T-helper 17 cell (primary cell): ENCODE data around the gene PHC2. TPM values are rescaled to one million over a fixed set of nuclear protein-coding genes. Genes with fewer than 3 reads are reported as not detected.
A peak's percentile ranks its signal among the peaks of the same experiment; 100 is the strongest.

Experiments
- ATAC-seq: fragments of 150-1000 bp; cut with Tn5 transposase; 2 replicates; pipeline ENCODE4 v1.10.0; 2021; ENCODE audit warnings: mild to moderate bottlenecking, moderate library complexity
- DNase-seq, 3 donors: peaks; one replicate each; pipeline versions ENCODE4 v3.0.0 to v3.0.0-alpha.2; 2020 to 2021
- H3K9me3 ChIP-seq: one replicate; pipeline ENCODE4 v1.7.0; 2013; ENCODE audit warnings: low read length, mild to moderate bottlenecking; ENCODE audit not compliant: control insufficient read depth, poor library complexity, severe bottlenecking
- H3K27ac Mint-ChIP-seq: one replicate; pipeline ENCODE4 v1.8.0; 2022; ENCODE audit warnings: mild to moderate bottlenecking, moderate library complexity, mixed read lengths
- H3K27me3 Mint-ChIP-seq: one replicate; pipeline ENCODE4 v1.8.0; 2022; ENCODE audit warnings: mixed read lengths
- H3K36me3 Mint-ChIP-seq: one replicate; pipeline ENCODE4 v1.8.0; 2022; ENCODE audit warnings: low read depth, mixed read lengths
- H3K4me1 Mint-ChIP-seq: one replicate; pipeline ENCODE4 v1.8.0; 2022; ENCODE audit warnings: mild to moderate bottlenecking, mixed read lengths
- H3K4me3 Mint-ChIP-seq: one replicate; pipeline ENCODE4 v1.8.0; 2022; ENCODE audit warnings: mild to moderate bottlenecking, moderate library complexity, mixed read lengths
- total RNA-seq, 4 donors: library from RNA in 2 of 4; stranded (reverse) in 2 of 4; gene quantifications; one replicate each; pipeline ENCODE4 v1.2.3 and lab custom pipeline; 2022 to 2026

The PHC2 gene
- total RNA-seq, 2 donors from 2014 or later, result 33.0 to 37.0 TPM

DNA sequence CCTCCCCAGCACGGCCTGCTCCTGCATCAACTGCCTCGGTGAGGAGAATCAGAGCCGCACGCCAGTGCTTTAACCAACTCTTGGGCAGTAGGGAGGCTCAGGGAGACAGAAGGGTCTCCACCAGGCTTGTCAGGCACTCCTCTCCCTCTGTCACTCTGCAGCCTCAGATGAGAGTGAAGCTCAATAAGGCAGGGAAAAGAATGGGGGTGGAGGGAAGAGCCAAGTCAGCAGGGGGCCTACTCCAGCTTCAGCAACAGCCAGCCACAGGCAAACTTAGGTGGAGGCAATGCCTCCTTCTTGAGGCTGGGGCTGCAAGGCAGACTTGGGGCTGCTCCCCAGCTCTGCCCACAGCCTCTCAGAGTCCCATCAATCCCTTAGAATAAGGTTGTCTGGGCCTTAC, 58.2 kb downstream of the PHC2 start:
- H3K36me3 Mint-ChIP-seq, result no peaks in the 10 kb centered on the region
- H3K27ac Mint-ChIP-seq, result no peak overlapping the region
- no peaks in the 10 kb centered on the region for H3K9me3 ChIP-seq
- no peak overlapping the region for H3K4me3 Mint-ChIP-seq
- DNase-seq, result no peak
- ATAC-seq, result no peak
- H3K27me3 Mint-ChIP-seq, result peaks cover 5% of the 10 kb centered on the region
- peaks cover 12% of the 10 kb centered on the region for H3K4me1 Mint-ChIP-seq

DNA sequence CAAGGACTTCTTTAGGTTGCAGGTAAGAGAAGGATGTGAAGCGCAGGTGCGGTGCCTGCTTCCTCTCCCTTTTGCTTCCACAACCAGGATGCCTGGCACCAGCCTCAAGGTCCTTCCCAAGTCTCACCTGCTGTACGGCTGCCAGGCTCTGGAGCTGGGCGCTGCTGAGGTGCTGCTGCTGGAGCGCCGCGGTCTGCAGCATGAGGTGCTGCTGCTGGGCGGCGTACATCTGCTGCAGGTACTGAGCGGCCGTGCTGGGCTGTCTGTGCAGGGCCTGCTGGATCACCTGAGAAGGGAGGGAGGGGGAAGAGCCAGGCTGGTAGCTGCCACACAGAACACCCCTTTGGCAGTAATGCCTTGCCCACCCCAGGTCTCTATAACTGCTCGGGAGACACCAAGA, 58.7 kb downstream of the PHC2 start:
- Mint-ChIP-seq H3K4me1 (peaks cover 11% of the 10 kb centered on the region), H3K4me3 (no peak overlapping the region), H3K27me3 (peaks cover 5% of the 10 kb centered on the region), H3K27ac (no peak overlapping the region), H3K36me3 (no peaks in the 10 kb centered on the region)
- no peaks in the 10 kb centered on the region for H3K9me3 ChIP-seq
- ATAC-seq, result no peak
- DNase-seq, result no peak

GRCh38 chr1:33371334-33371733, 59.6 kb downstream of the PHC2 start:
- H3K27ac Mint-ChIP-seq, result no peak overlapping the region
- ATAC-seq (no peak), DNase-seq (no peak)
- H3K27me3 Mint-ChIP-seq, result peaks cover 5% of the 10 kb centered on the region
- no peaks in the 10 kb centered on the region for H3K36me3 Mint-ChIP-seq
- H3K4me1 Mint-ChIP-seq, result peaks cover 7% of the 10 kb centered on the region
- H3K4me3 Mint-ChIP-seq, result no peak overlapping the region
- H3K9me3 ChIP-seq, result no peaks in the 10 kb centered on the region

DNA sequence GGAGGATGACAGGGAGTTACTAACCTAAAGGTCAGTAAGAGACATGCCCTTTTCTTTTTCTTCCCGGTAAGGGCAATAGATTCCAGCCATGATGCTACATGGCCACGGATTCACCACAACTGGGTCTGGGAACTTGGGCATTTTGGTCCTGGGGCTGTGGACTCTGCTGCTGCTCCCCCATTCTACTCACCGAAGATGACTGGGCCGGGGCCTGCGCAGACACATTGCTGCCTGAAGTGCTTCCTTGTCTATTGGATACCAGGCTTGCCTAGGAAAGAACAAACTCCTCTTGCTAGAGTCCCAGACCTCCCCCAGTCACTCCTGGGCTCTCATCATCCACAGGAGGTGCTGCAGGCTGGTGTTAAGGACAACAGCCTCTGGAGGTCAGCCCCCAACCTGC, 60.1 kb downstream of the PHC2 start:
- peaks cover 5% of the 10 kb centered on the region for H3K27me3 Mint-ChIP-seq
- no peak overlapping the region for H3K4me3 Mint-ChIP-seq
- H3K27ac Mint-ChIP-seq, result no peak overlapping the region
- no peaks in the 10 kb centered on the region for H3K36me3 Mint-ChIP-seq
- H3K4me1 Mint-ChIP-seq, result peaks cover 5% of the 10 kb centered on the region
- DNase-seq (no peak), ATAC-seq (no peak)
- H3K9me3 ChIP-seq, result no peaks in the 10 kb centered on the region

- H3K27ac Mint-ChIP-seq, result no peak overlapping the region
- peaks cover 5% of the 10 kb centered on the region for H3K27me3 Mint-ChIP-seq
- DNase-seq (no peak), ATAC-seq (no peak)
- no peaks in the 10 kb centered on the region for H3K9me3 ChIP-seq
- H3K4me3 Mint-ChIP-seq, result no peak overlapping the region
- H3K4me1 Mint-ChIP-seq, result peaks cover 5% of the 10 kb centered on the region
- H3K36me3 Mint-ChIP-seq, result no peaks in the 10 kb centered on the region
These were observed 60.6 kb downstream of the PHC2 start for GRCh38 chr1:33370301-33370700.

DNA sequence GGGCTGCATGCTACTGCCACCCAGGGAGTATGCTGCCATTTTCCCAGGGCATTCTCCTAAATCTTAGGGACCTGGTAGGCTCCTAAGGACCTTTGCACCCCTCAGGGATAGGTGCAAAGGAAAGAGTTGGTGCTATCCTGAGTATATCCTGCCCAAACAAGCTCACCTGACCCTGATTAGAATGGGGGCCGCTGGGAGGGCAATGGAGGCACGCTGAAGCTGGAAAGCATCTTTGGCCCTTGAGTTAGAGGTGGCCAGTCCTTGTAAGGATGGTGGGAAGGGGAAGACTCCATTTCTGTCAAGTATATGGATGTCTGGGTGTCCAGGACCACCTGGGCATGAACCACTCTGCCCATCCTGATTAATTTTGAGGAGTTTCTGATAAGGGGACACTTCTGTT, 61.1 kb downstream of the PHC2 start:
- Mint-ChIP-seq H3K27ac (no peak overlapping the region), H3K4me3 (no peak overlapping the region), H3K36me3 (no peaks in the 10 kb centered on the region), H3K4me1 (peaks cover 5% of the 10 kb centered on the region), H3K27me3 (peaks cover 5% of the 10 kb centered on the region)
- DNase-seq (no peak), ATAC-seq (no peak)
- no peaks in the 10 kb centered on the region for H3K9me3 ChIP-seq

DNA sequence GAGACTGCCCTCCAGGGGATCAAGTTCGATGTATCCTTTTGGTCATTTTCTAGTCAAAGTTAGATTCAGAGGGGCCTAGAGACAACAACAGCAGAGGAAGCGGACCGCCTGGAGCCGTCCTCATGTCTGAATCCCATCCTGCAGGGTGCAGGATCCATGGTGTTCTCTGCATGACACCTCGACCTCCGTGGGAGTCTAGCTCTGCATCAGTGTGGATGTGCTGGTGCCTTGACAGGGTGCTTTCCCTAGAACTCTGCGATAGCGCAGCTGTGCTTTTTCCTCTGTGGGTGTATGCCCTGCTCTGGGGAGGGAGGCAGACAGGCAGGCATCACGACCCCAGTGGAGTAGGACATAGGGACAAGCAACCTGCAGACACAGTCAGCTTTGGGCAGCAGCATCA, 61.8 kb downstream of the PHC2 start:
- H3K4me1 Mint-ChIP-seq, result peaks cover 5% of the 10 kb centered on the region
- H3K36me3 Mint-ChIP-seq, result no peaks in the 10 kb centered on the region
- no peak for DNase-seq
- ATAC-seq, result no peak
- H3K27ac Mint-ChIP-seq, result no peak overlapping the region
- no peak overlapping the region for H3K4me3 Mint-ChIP-seq
- H3K27me3 Mint-ChIP-seq, result peaks cover 9% of the 10 kb centered on the region
- no peaks in the 10 kb centered on the region for H3K9me3 ChIP-seq

- DNase-seq (no peak), ATAC-seq (no peak)
- Mint-ChIP-seq H3K27ac (no peak overlapping the region), H3K4me1 (peaks cover 4% of the 10 kb centered on the region), H3K36me3 (no peaks in the 10 kb centered on the region), H3K27me3 (peaks cover 9% of the 10 kb centered on the region), H3K4me3 (no peak overlapping the region)
- no peaks in the 10 kb centered on the region for H3K9me3 ChIP-seq
These were observed 62.5 kb downstream of the PHC2 start for GRCh38 chr1:33368431-33368830.

DNA sequence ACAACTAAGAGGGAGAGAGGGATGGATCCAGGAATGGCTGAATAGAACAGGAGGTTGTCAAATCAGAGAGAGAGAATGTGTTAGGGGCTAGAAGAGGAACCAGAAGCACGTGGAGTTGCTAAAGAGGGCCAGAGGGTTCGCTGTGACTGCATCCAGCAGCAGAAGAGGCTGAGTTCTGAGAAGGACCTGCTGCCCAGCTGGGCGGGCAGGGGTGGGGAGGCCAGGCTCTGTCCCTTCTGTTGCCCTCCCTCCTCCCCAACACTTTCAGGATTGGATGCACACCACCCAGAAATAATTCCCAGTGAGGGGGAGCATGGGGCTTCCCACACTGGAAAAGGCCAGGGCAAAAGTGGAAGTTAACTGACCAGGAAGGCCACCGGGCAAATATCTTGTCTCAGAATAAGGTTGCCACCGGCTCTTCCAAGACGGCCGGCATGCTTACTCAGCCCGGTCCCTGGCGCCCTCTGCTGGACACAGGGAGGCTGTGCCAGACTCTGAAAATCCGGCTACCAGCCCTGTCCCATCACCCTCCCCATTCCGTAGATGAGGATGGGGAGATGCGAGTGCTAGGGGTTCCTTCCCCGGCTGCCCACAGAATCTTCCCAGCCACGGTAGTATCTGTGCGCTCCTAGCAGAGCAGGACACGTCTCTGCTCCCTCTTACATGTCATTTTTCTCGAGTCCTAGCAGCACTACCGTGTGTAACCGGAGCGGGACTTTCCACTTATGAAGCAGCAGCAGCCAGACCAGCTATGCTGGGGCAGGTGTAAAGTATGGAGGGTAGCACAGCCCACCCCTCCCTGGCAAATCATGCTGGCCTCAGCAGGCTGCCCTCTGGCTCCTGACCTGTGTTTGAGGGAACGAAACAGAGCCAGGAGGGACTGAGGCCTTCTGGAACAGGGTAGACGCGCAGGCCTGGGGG, 63.1 kb downstream of the PHC2 start:
- peak; percentile 97 for ATAC-seq

GRCh38 chr1:33366762-33367484, 64.0 kb downstream of the PHC2 start:
- Mint-ChIP-seq H3K27ac (no peak overlapping the region), H3K4me3 (no peak overlapping the region), H3K27me3 (peaks cover 4% of the 10 kb centered on the region), H3K4me1 (peaks cover 5% of the 10 kb centered on the region), H3K36me3 (no peaks in the 10 kb centered on the region)
- H3K9me3 ChIP-seq, result no peaks in the 10 kb centered on the region
- DNase-seq, result no peak
- no peak for ATAC-seq

More for the DNA sequence above, 63.1 kb downstream of the PHC2 start:
- Mint-ChIP-seq H3K27me3 (peaks cover 9% of the 10 kb centered on the region), H3K4me1 (peaks cover 2% of the 10 kb centered on the region), H3K27ac (no peak overlapping the region), H3K4me3 (no peak overlapping the region), H3K36me3 (no peaks in the 10 kb centered on the region)
- no peaks in the 10 kb centered on the region for H3K9me3 ChIP-seq
- peak; percentile 69 to 90 (median 77) for DNase-seq

- H3K27me3 Mint-ChIP-seq, result peaks cover 4% of the 10 kb centered on the region
- H3K36me3 Mint-ChIP-seq, result no peaks in the 10 kb centered on the region
- H3K4me3 Mint-ChIP-seq, result no peak overlapping the region
- no peak overlapping the region for H3K27ac Mint-ChIP-seq
- H3K9me3 ChIP-seq, result no peaks in the 10 kb centered on the region
- ATAC-seq, result no peak
- peaks cover 8% of the 10 kb centered on the region for H3K4me1 Mint-ChIP-seq
- no peak for DNase-seq
These were observed 65.3 kb downstream of the PHC2 start for GRCh38 chr1:33365560-33365997.

DNA sequence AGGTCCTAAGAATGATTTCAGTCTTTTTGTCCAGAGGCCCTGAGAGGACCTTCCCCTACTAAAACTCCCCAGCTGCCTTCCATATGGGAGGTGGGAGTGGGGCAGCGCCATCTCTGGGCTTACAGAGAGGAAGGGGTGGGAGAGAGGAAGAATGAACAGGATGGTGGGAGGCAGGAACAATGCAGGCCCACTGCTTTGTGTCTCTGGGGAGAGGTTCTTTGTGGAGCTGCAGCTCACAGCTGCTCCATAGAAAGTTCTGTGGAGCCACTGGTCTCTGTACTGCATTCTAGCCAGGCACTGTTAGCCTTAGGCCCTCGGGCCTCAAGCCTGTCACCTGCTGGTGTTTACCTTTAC, 66.4 kb downstream of the PHC2 start:
- DNase-seq, result no peak
- ATAC-seq, result no peak
- H3K4me1 Mint-ChIP-seq, result peaks cover 8% of the 10 kb centered on the region
- no peaks in the 10 kb centered on the region for H3K9me3 ChIP-seq
- H3K4me3 Mint-ChIP-seq, result no peak overlapping the region
- no peaks in the 10 kb centered on the region for H3K36me3 Mint-ChIP-seq
- peaks cover 4% of the 10 kb centered on the region for H3K27me3 Mint-ChIP-seq
- H3K27ac Mint-ChIP-seq, result peak overlapping the region; percentile 65

- peaks cover 8% of the 10 kb centered on the region for H3K4me1 Mint-ChIP-seq
- ATAC-seq (no peak), DNase-seq (no peak)
- H3K4me3 Mint-ChIP-seq, result no peak overlapping the region
- H3K27ac Mint-ChIP-seq, result no peak overlapping the region
- no peaks in the 10 kb centered on the region for H3K9me3 ChIP-seq
- peaks cover 4% of the 10 kb centered on the region for H3K27me3 Mint-ChIP-seq
- no peaks in the 10 kb centered on the region for H3K36me3 Mint-ChIP-seq
These were observed 67.4 kb downstream of the PHC2 start for GRCh38 chr1:33363470-33363861.
